ENCODE measurements around the gene DNAH7. TPM values are rescaled to one million over a fixed set of nuclear protein-coding genes. Genes with fewer than 3 reads are reported as not detected.

Gene DNAH7
- total RNA-seq, 2 donors from 2014 or later: 1.1 to 1.5 TPM

DNA sequence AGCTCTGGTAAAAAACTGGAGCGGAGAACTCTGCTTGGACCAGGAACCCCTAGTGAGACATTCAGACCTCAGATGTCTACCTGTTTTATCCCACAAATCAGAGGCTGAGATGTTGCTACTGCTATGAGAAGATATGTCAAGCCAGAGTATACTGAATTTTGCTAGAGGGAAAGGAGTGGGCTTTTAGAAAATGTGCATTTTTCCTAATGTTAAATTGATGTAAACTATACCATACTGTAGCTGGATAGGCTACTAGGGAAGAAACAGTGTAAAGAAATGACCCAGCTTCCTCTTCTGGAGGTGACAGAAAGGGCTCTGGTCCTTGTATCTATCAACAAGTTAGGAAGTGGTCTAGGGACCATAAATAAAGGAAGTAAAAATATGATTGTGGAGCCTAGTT is 346.6 kb downstream of the DNAH7 start:
- H3K36me3 Mint-ChIP-seq (ENCODE audit: low read depth): peaks cover 29% of the 10 kb centered on the region
- DNase-seq: no peak
- Histone ChIP-seq H3K9me3 (ENCODE audit: control insufficient read depth, low read length) (no peaks in the 10 kb centered on the region), H3K27me3 (ENCODE audit: control insufficient read depth, insufficient read depth, low read length, poor library complexity, severe bottlenecking) (no peaks in the 10 kb centered on the region), H3K36me3 (ENCODE audit: control insufficient read depth, insufficient read depth, low read length) (peaks cover 28% of the 10 kb centered on the region), H3K9ac (ENCODE audit: extremely low read depth, low read length, poor library complexity, severe bottlenecking) (no peak overlapping the region), H3K27ac (ENCODE audit: low read depth, low read length) (no peak overlapping the region), H3K4me1 (ENCODE audit: control insufficient read depth, insufficient read depth, low read length) (peaks cover 6% of the 10 kb centered on the region), H3K4me3 (ENCODE audit: low read length) (no peak overlapping the region)
- H3K27me3 Mint-ChIP-seq (ENCODE audit: insufficient read depth): no peaks in the 10 kb centered on the region
- TF ChIP-seq, protein P1, sequence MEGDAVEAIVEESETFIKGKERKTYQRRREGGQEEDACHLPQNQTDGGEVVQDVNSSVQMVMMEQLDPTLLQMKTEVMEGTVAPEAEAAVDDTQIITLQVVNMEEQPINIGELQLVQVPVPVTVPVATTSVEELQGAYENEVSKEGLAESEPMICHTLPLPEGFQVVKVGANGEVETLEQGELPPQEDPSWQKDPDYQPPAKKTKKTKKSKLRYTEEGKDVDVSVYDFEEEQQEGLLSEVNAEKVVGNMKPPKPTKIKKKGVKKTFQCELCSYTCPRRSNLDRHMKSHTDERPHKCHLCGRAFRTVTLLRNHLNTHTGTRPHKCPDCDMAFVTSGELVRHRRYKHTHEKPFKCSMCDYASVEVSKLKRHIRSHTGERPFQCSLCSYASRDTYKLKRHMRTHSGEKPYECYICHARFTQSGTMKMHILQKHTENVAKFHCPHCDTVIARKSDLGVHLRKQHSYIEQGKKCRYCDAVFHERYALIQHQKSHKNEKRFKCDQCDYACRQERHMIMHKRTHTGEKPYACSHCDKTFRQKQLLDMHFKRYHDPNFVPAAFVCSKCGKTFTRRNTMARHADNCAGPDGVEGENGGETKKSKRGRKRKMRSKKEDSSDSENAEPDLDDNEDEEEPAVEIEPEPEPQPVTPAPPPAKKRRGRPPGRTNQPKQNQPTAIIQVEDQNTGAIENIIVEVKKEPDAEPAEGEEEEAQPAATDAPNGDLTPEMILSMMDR (conservative IDR thresholded peaks at IDR 0.05): no peak
- peaks cover 32% of the 10 kb centered on the region for H3K4me1 Mint-ChIP-seq
- H3K4me3 Mint-ChIP-seq: no peak overlapping the region
- WGBS, 2 experiments (ENCODE audit: insufficient coverage in 1 of 2, insufficient read length in 1 of 2): 100% methylated on average over 1 of the region's 1 CpG
- no peak overlapping the region for H3K27ac Mint-ChIP-seq
- no peaks in the 10 kb centered on the region for H3K9me3 Mint-ChIP-seq

DNA sequence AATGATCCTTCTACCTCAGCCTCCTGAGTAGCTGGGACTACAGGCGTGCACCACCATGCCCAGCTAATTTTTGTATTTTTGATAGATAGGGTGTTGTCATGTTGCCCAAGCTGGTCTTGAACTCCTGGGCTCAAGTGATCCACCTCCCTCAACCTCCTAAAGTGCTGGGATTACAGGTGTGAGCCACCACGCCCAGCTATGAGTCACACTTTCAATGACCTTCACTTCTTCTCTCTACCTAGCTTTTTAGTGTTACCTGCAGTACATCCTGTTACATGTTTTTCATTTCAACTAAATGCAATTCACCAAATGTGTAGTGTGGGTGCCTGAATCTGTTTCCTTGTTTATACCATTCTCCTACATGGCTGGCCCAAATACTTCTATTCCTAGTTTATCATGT is 347.6 kb downstream of the DNAH7 start:
- no peak overlapping the region for H3K4me3 Mint-ChIP-seq
- Histone ChIP-seq H3K36me3 (ENCODE audit: control insufficient read depth, insufficient read depth, low read length) (peaks cover 35% of the 10 kb centered on the region), H3K27ac (ENCODE audit: low read depth, low read length) (no peak overlapping the region), H3K27me3 (ENCODE audit: control insufficient read depth, insufficient read depth, low read length, poor library complexity, severe bottlenecking) (no peaks in the 10 kb centered on the region), H3K4me3 (ENCODE audit: low read length) (no peak overlapping the region), H3K9me3 (ENCODE audit: control insufficient read depth, low read length) (no peaks in the 10 kb centered on the region), H3K9ac (ENCODE audit: extremely low read depth, low read length, poor library complexity, severe bottlenecking) (no peak overlapping the region), H3K4me1 (ENCODE audit: control insufficient read depth, insufficient read depth, low read length) (peaks cover 5% of the 10 kb centered on the region)
- TF ChIP-seq, protein P1 (conservative IDR thresholded peaks at IDR 0.05): no peak
- WGBS, 2 experiments (ENCODE audit: insufficient coverage in 1 of 2, insufficient read length in 1 of 2): 87 to 100% methylated on average over 1 to 2 of the region's 2 CpGs
- H3K27me3 Mint-ChIP-seq (ENCODE audit: insufficient read depth): no peaks in the 10 kb centered on the region
- no peaks in the 10 kb centered on the region for H3K9me3 Mint-ChIP-seq
- H3K36me3 Mint-ChIP-seq (ENCODE audit: low read depth): peaks cover 38% of the 10 kb centered on the region
- H3K27ac Mint-ChIP-seq: no peak overlapping the region
- H3K4me1 Mint-ChIP-seq: peaks cover 27% of the 10 kb centered on the region
- DNase-seq: no peak

DNA sequence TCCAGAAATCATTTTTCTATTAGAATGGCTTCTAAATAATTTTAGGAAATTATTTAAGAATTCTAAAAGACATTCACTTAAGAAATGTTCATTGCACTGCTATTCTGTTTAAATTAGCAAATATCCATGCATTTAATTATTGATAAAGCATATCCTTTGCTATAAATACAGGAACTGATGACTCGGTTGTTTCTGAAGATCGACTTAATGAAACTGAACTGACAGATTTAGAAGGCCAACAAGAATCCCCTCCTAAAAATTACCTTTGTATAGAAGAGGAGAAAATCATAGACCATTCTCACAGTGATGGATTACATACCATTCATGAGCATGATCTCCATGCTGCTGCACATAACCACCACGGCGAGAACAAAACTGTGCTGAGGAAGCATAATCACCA is 352.2 kb downstream of the DNAH7 start:
- Mint-ChIP-seq H3K4me3 (no peak overlapping the region), H3K27ac (no peak overlapping the region), H3K4me1 (no peaks in the 10 kb centered on the region), H3K36me3 (ENCODE audit: low read depth) (peaks cover 56% of the 10 kb centered on the region), H3K9me3 (no peaks in the 10 kb centered on the region), H3K27me3 (ENCODE audit: insufficient read depth) (no peaks in the 10 kb centered on the region)
- Histone ChIP-seq H3K27ac (ENCODE audit: low read depth, low read length) (no peak overlapping the region), H3K4me1 (ENCODE audit: control insufficient read depth, insufficient read depth, low read length) (no peaks in the 10 kb centered on the region), H3K27me3 (ENCODE audit: control insufficient read depth, insufficient read depth, low read length, poor library complexity, severe bottlenecking) (no peaks in the 10 kb centered on the region), H3K36me3 (ENCODE audit: control insufficient read depth, insufficient read depth, low read length) (peaks cover 43% of the 10 kb centered on the region), H3K9ac (ENCODE audit: extremely low read depth, low read length, poor library complexity, severe bottlenecking) (no peak overlapping the region), H3K4me3 (ENCODE audit: low read length) (no peak overlapping the region), H3K9me3 (ENCODE audit: control insufficient read depth, low read length) (no peaks in the 10 kb centered on the region)
- TF ChIP-seq, protein P1 (conservative IDR thresholded peaks at IDR 0.05): no peak
- WGBS, 2 experiments (ENCODE audit: insufficient coverage in 1 of 2, insufficient read length in 1 of 2): 96% methylated on average over 4 of the region's 4 CpGs; no CpG with 5 or more reads in 1 of the 2 experiments
- DNase-seq: no peak

Measured in endodermal cell (in vitro differentiated cells).